HFF-Myc (cell line): ENCODE results near the gene PDLIM5.

Source experiments
- DNase-seq: peaks from one replicate; pipeline ENCODE4 v3.0.0-alpha.2; 2011; ENCODE audit warnings: low read depth; ENCODE audit errors: extremely low read depth
- H3K4me3 ChIP-seq: replicated peaks from 2 replicates; pipeline ENCODE4 v1.5.1; 2011; ENCODE audit warnings: low read depth, mild to moderate bottlenecking, control low read depth, low read length
- TF ChIP-seq, protein P1 (sequence below): IDR thresholded peaks from 2 replicates; pipeline ENCODE4 v1.5.1; 2012; ENCODE audit warnings: mild to moderate bottlenecking, low read depth, low read length, control low read depth; ENCODE audit errors: missing control alignments

The PDLIM5 gene

DNA sequence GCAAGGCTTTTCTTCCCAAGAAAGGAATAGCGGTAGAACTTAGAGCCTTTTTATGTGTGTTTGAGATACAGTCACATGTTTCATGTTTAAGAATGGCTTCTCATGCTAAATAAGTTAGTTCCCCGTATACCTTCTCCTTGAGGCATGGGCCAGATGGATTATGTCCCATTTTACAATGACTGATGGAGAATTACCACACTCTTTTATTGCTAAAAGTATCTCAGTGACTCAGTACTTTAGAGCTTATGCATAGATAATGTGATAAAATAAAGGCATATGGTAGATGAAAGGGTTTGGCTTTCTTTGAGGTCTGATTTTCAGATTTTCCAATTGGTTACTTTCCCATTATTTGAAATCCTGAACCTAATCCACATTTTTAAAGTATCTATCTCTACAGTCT lies 184.3 kb downstream of the PDLIM5 start:
- DNase-seq: no peak
- TF ChIP-seq, protein P1, sequence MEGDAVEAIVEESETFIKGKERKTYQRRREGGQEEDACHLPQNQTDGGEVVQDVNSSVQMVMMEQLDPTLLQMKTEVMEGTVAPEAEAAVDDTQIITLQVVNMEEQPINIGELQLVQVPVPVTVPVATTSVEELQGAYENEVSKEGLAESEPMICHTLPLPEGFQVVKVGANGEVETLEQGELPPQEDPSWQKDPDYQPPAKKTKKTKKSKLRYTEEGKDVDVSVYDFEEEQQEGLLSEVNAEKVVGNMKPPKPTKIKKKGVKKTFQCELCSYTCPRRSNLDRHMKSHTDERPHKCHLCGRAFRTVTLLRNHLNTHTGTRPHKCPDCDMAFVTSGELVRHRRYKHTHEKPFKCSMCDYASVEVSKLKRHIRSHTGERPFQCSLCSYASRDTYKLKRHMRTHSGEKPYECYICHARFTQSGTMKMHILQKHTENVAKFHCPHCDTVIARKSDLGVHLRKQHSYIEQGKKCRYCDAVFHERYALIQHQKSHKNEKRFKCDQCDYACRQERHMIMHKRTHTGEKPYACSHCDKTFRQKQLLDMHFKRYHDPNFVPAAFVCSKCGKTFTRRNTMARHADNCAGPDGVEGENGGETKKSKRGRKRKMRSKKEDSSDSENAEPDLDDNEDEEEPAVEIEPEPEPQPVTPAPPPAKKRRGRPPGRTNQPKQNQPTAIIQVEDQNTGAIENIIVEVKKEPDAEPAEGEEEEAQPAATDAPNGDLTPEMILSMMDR: no peak
- H3K4me3 ChIP-seq: no peak overlapping the region

DNA sequence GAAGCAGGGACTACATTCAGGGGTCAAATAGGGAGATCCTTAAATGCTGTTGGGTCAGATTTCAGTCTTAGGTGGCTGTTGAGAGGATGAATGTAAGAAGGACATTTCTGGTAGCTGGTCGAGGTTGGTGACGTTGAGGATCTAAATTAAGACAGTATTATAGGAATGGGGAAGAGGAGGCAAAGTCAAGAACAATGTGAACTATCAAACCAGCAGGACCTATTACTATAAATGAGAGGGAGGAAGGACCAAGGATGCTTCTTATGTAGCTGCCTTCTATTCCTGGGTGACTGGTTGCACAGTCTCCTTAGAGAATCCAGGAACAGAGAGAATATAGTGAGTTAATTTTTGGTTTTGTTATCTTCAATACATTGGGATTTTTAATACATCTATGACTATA lies 187.6 kb downstream of the PDLIM5 start:
- TF ChIP-seq, protein P1: no peak
- DNase-seq: no peak
- H3K4me3 ChIP-seq: no peak overlapping the region

DNA sequence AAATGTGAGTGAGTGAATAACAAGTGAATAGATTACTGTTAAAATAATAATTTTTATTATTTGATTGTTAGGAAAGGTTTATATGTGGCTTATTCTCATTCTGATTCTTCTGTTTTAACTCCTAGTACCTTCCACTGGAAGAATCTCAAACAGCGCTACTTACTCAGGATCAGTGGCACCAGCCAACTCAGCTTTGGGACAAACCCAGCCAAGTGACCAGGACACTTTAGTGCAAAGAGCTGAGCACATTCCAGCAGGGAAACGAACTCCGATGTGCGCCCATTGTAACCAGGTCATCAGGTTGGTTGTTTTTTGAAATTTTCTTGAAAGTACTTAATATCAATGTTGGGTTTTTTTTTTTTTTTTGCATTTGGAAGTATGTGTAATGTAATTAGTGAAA lies 188.4 kb downstream of the PDLIM5 start:
- no peak for DNase-seq
- TF ChIP-seq, protein P1: no peak
- no peak overlapping the region for H3K4me3 ChIP-seq

DNA sequence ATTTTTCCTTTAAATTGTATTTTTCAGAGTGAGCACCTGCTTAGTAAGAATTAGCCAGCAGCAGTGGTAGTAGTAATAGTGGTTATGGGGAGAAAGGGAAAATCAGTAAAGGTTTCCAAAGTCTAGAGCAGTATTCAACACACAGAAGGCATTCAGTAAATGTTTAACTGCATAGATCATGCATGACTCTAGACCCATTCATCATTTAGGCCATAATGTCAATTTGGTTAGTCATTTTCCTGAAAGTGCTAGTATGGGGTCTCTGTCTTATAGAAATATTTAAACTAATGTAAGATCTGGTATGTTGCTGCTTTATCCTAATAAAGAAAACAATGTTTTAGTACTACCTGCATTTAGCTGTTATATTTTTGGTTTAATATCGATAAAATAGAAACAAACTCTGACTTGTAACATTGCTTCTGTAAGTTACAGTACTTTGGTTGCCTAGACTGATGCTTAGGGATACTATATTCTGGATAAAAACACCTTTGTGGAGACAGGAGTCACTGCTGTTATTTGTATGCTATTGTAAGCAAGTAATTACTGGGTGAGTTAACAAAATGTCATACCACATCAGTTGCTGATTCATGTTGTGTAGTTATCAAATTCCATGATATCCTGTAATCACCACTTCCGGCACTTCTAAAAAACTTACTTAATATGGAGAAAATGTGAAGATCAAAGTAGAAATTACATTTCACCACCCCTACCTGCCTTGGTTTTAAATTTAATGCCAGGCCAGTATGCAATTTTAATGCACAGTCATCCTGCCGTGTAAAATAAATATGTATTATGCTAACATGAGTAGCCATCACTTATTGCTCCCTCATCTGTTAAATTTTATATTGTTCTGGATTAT lies 190.2 kb downstream of the PDLIM5 start:
- no peak overlapping the region for H3K4me3 ChIP-seq
- TF ChIP-seq, protein P1: no peak
- no peak for DNase-seq

DNA sequence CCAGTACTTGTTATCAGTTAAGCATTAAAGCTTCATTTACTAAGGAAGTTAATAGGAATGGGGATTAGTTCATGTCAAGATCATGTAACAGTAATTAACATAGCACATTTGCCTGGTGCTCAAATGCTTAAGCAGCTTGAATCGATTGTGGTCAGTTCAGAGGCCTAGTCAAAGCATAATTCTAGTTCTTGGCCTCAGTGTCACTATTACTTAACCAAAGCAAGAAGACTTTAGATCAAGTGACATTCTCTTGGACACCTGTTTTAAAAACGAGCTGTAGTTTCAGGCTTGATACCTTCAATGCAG lies 190.8 kb downstream of the PDLIM5 start:
- TF ChIP-seq, protein P1: no peak
- no peak for DNase-seq
- H3K4me3 ChIP-seq: no peak overlapping the region

DNA sequence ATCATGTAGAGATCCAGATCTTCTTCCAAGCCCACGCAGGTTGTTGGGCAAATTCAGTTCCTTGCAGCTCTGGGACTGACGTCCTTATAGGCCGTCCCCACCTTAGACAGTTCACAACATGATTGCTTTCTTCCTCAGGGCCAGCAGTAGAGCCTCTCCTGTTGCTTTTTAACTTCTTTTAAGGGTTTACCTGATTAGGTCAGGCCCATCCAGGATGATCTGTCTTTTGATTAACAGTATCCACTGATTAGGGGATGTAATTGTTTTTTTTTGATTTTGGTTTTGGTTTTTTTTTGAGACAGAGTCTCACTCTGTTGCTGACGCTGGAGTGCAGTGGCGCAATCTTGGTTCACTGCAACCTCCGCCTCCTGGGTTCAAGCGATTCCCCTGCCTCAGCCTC lies 197.0 kb downstream of the PDLIM5 start:
- DNase-seq: no peak
- TF ChIP-seq, protein P1: no peak
- no peak overlapping the region for H3K4me3 ChIP-seq
